Ovary (tissue), 3 donors: ENCODE measurements around the gene DCTPP1.

Experiments
- CTCF ChIP-seq, 3 donors: fragments of 450-650 bp in 2 of 3; fragments of 200-600 bp in 1 of 3; IDR thresholded peaks; one replicate each; pipeline versions ENCODE4 v1.5.1 to v1.8.0; 2016 to 2022; ENCODE audit warnings: antibody characterized with exemption in 3 of 3, mild to moderate bottlenecking in 1 of 3
- EP300 ChIP-seq: sonication (generic); formaldehyde crosslinking; IDR thresholded peaks from one replicate; pipeline ENCODE4 v1.6.1; 2017; ENCODE audit warnings: antibody characterized with exemption
- donor health status: DM: no; HTN: no; CAD: no.

GRCh38 chr16:30416624-30417528, 13.0 kb downstream of the DCTPP1 start:
- no peak for TF ChIP-seq CTCF (IDR thresholded peaks at IDR 0.05)
- TF ChIP-seq EP300: no peak
